Skeletal muscle tissue (tissue), 4 donors: Measurements from ENCODE around the gene COX7A2L. TPM values are rescaled to one million over a fixed set of nuclear protein-coding genes. Genes with fewer than 3 reads are reported as not detected.
"Not testable (repeated sequence)": the region's sequence is repeated elsewhere in the genome, so short reads cannot be mapped to it uniquely, and the experiment has no call there.

ENCODE experiments used
- H3K27ac ChIP-seq: one replicate; pipeline ENCODE4 v1.7.0; 2013; ENCODE audit warnings: mild to moderate bottlenecking, low read depth, low read length, inconsistent platforms
- H3K27me3 ChIP-seq, 3 donors: one replicate each; pipeline ENCODE4 v1.7.0; 2013; ENCODE audit warnings: low read length in 3 of 3; ENCODE audit not compliant: control insufficient read depth in 3 of 3, insufficient read depth in 3 of 3
- H3K36me3 ChIP-seq, 3 donors: one replicate each; pipeline ENCODE4 v1.7.0; 2013; ENCODE audit warnings: low read length in 3 of 3; ENCODE audit not compliant: control insufficient read depth in 3 of 3, insufficient read depth in 3 of 3
- H3K4me1 ChIP-seq, 3 donors: one replicate each; pipeline ENCODE4 v1.7.0; 2013; ENCODE audit warnings: low read length in 3 of 3, mild to moderate bottlenecking in 3 of 3; ENCODE audit not compliant: control insufficient read depth in 3 of 3, insufficient read depth in 3 of 3
- H3K4me3 ChIP-seq, 3 donors: one replicate each; pipeline ENCODE4 v1.7.0; 2013; ENCODE audit warnings: low read length in 3 of 3
- H3K9ac ChIP-seq, 3 donors: one replicate each; pipeline ENCODE4 v1.7.0; 2013; ENCODE audit warnings: low read length in 3 of 3, mild to moderate bottlenecking in 3 of 3, moderate library complexity in 2 of 3, low read depth in 1 of 3
- H3K9me3 ChIP-seq, 3 donors: one replicate each; pipeline ENCODE4 v1.7.0; 2013; ENCODE audit warnings: low read length in 3 of 3; ENCODE audit not compliant: control insufficient read depth in 3 of 3
- total RNA-seq: library from RNA; depleted of rRNA; stranded (reverse); fragments of >200 nt; gene quantifications from one replicate; pipeline ENCODE4 v1.2.3, GENCODE V29; 2014
- donor health status: Osteomylitis.

The COX7A2L gene
- total RNA-seq, 1 donor from 2014 or later, result 180 TPM

- H3K9me3 ChIP-seq, result no peaks in the 10 kb centered on the region
- H3K36me3 ChIP-seq, result no peaks in the 10 kb centered on the region
- H3K9ac ChIP-seq, result no peak overlapping the region
- H3K4me1 ChIP-seq, result peaks cover 0 to 3% (median 0%) of the 10 kb centered on the region in 3 donors
- H3K4me3 ChIP-seq, result no peak overlapping the region
- H3K27ac ChIP-seq, result no peak overlapping the region
- H3K27me3 ChIP-seq, result peaks cover 0 to 3% (median 3%) of the 10 kb centered on the region in 3 donors
Observed at GRCh38 chr2:42385225-42385624, 24.2 kb upstream of the COX7A2L start.

- Histone ChIP-seq H3K9ac (no peak overlapping the region), H3K9me3 (no peaks in the 10 kb centered on the region), H3K27ac (no peak overlapping the region)
Observed at GRCh38 chr2:42383855-42384530, 23.0 kb upstream of the COX7A2L start.

GRCh38 chr2:42382144-42382543 is 21.1 kb upstream of the COX7A2L start:
- Histone ChIP-seq H3K4me3 (no peak overlapping the region), H3K9ac (no peak overlapping the region), H3K27ac (no peak overlapping the region), H3K9me3 (no peaks in the 10 kb centered on the region), H3K36me3 (no peaks in the 10 kb centered on the region), H3K4me1 (no peaks in the 10 kb centered on the region), H3K27me3 (peaks cover 0 to 3% (median 3%) of the 10 kb centered on the region in 3 donors)

More at GRCh38 chr2:42383855-42384530, 23.0 kb upstream of the COX7A2L start:
- Histone ChIP-seq H3K4me3 (no peak overlapping the region), H3K36me3 (no peaks in the 10 kb centered on the region), H3K27me3 (peaks cover 0 to 3% (median 3%) of the 10 kb centered on the region in 3 donors), H3K4me1 (peaks cover 0 to 3% (median 0%) of the 10 kb centered on the region in 3 donors)

- not testable (repeated sequence) for H3K4me1 ChIP-seq, H3K9me3 ChIP-seq, H3K27me3 ChIP-seq, H3K4me3 ChIP-seq, H3K27ac ChIP-seq, H3K9ac ChIP-seq, H3K36me3 ChIP-seq
Observed at GRCh38 chr2:42380026-42380425, 19.0 kb upstream of the COX7A2L start.

GRCh38 chr2:42378415-42378814 is 17.4 kb upstream of the COX7A2L start:
- peaks cover 0 to 7% (median 0%) of the 10 kb centered on the region in 3 donors for H3K27me3 ChIP-seq
- H3K4me3 ChIP-seq, result no peak overlapping the region
- H3K36me3 ChIP-seq, result no peaks in the 10 kb centered on the region
- H3K9me3 ChIP-seq, result no peaks in the 10 kb centered on the region
- no peaks in the 10 kb centered on the region for H3K4me1 ChIP-seq
- no peak overlapping the region for H3K27ac ChIP-seq
- no peak overlapping the region for H3K9ac ChIP-seq

GRCh38 chr2:42376758-42377157 is 15.7 kb upstream of the COX7A2L start:
- H3K27me3 ChIP-seq, result peaks cover 0 to 4% (median 0%) of the 10 kb centered on the region in 3 donors
- H3K36me3 ChIP-seq, result no peaks in the 10 kb centered on the region
- no peaks in the 10 kb centered on the region for H3K9me3 ChIP-seq
- no peak overlapping the region for H3K27ac ChIP-seq
- H3K4me1 ChIP-seq, result no peaks in the 10 kb centered on the region
- no peak overlapping the region for H3K9ac ChIP-seq
- no peak overlapping the region for H3K4me3 ChIP-seq

- Histone ChIP-seq H3K36me3 (no peaks in the 10 kb centered on the region), H3K9me3 (no peaks in the 10 kb centered on the region), H3K4me3 (no peak overlapping the region), H3K27me3 (peaks cover 0 to 4% (median 4%) of the 10 kb centered on the region in 3 donors), H3K4me1 (peaks cover 0 to 2% (median 0%) of the 10 kb centered on the region in 3 donors), H3K27ac (no peak overlapping the region), H3K9ac (no peak overlapping the region)
Observed at GRCh38 chr2:42372474-42373200, 11.6 kb upstream of the COX7A2L start.

GRCh38 chr2:42371611-42372473 is 10.8 kb upstream of the COX7A2L start:
- no peak overlapping the region for H3K27ac ChIP-seq
- no peak overlapping the region for H3K9ac ChIP-seq
- peaks cover 0 to 4% (median 4%) of the 10 kb centered on the region in 3 donors for H3K27me3 ChIP-seq
- no peaks in the 10 kb centered on the region for H3K36me3 ChIP-seq
- no peak overlapping the region for H3K4me3 ChIP-seq
- H3K9me3 ChIP-seq, result no peaks in the 10 kb centered on the region
- H3K4me1 ChIP-seq, result peaks cover 0 to 2% (median 0%) of the 10 kb centered on the region in 3 donors

GRCh38 chr2:42369532-42370229 is 8.7 kb upstream of the COX7A2L start:
- no peak overlapping the region for H3K9ac ChIP-seq
- H3K9me3 ChIP-seq, result no peaks in the 10 kb centered on the region
- peaks cover 0 to 2% (median 0%) of the 10 kb centered on the region in 3 donors for H3K4me1 ChIP-seq
- H3K4me3 ChIP-seq, result no peak overlapping the region
- H3K36me3 ChIP-seq, result no peaks in the 10 kb centered on the region
- peaks cover 0 to 4% (median 4%) of the 10 kb centered on the region in 3 donors for H3K27me3 ChIP-seq
- H3K27ac ChIP-seq, result no peak overlapping the region
